ENCODE results near the gene LRCH2.

GRCh38 chrX:115174548-115174947 is 59.3 kb downstream of the LRCH2 start:
- TF ChIP-seq CTCF (IDR thresholded peaks at IDR 0.05; ENCODE audit: low read depth, low read length) (no peak), MYC (IDR thresholded peaks at IDR 0.05; ENCODE audit: low read depth, low read length) (no peak)
